Kidney epithelial cell (primary cell): ENCODE results near the gene GATB. TPM values are rescaled to one million over a fixed set of nuclear protein-coding genes. Genes with fewer than 3 reads are reported as not detected.

Source experiments
- DNase-seq: peaks from one replicate; pipeline ENCODE4 v3.0.0-alpha.2; 2010; ENCODE audit warnings: low read depth
- H3K27me3 ChIP-seq: 2 replicates; pipeline ENCODE4 v1.6.0; 2011; ENCODE audit warnings: low read length; ENCODE audit not compliant: control insufficient read depth, insufficient read depth
- H3K36me3 ChIP-seq: 2 replicates; pipeline ENCODE4 v1.5.1; 2011; ENCODE audit warnings: low read length; ENCODE audit not compliant: control insufficient read depth, insufficient read depth
- H3K4me3 ChIP-seq: 2 replicates; pipeline ENCODE4 v1.5.1; 2011; ENCODE audit warnings: low read depth, mild to moderate bottlenecking, control low read depth, low read length
- total RNA-seq: library from RNA; depleted of rRNA; stranded (reverse); fragments of >200 nt; gene quantifications from 2 replicates; pipeline ENCODE4 v1.2.3, GENCODE V29; 2015
- TF ChIP-seq, protein P1 (sequence below): IDR thresholded peaks from 2 replicates; pipeline ENCODE4 v1.5.1; 2011; ENCODE audit warnings: mild to moderate bottlenecking, moderate library complexity, low read length, control low read depth, inconsistent platforms; ENCODE audit not compliant: insufficient read depth, poor library complexity, severe bottlenecking

The GATB gene
- total RNA-seq, 1 donor from 2014 or later, result 39.4 TPM

GRCh38 chr4:151661873-151662272, 98.9 kb downstream of the GATB start:
- no peaks in the 10 kb centered on the region for H3K36me3 ChIP-seq
- TF ChIP-seq, protein P1, sequence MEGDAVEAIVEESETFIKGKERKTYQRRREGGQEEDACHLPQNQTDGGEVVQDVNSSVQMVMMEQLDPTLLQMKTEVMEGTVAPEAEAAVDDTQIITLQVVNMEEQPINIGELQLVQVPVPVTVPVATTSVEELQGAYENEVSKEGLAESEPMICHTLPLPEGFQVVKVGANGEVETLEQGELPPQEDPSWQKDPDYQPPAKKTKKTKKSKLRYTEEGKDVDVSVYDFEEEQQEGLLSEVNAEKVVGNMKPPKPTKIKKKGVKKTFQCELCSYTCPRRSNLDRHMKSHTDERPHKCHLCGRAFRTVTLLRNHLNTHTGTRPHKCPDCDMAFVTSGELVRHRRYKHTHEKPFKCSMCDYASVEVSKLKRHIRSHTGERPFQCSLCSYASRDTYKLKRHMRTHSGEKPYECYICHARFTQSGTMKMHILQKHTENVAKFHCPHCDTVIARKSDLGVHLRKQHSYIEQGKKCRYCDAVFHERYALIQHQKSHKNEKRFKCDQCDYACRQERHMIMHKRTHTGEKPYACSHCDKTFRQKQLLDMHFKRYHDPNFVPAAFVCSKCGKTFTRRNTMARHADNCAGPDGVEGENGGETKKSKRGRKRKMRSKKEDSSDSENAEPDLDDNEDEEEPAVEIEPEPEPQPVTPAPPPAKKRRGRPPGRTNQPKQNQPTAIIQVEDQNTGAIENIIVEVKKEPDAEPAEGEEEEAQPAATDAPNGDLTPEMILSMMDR, result no peak

DNA sequence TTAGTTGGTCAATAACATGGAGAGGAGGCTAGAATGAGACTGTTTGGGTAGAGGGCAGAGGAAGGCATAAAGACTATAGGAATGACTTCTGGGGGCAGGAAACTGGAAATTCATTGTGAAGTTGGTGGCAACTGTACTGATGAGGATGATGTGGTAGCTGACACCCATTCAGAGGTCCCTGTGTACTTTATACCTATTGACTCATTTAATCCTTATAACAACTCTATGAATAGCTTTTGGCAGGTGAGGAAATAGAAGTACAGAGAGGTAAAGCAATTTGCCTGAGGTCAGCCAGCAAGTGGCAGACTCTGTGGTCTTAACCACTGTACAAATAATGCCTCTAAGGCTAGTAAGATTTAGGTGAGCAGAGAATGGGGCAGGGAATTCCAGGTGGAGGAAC, 100.1 kb downstream of the GATB start:
- H3K4me3 ChIP-seq, result no peak overlapping the region
- H3K36me3 ChIP-seq, result no peaks in the 10 kb centered on the region
- TF ChIP-seq, protein P1, result no peak
- H3K27me3 ChIP-seq, result no peaks in the 10 kb centered on the region
- no peak for DNase-seq

More at GRCh38 chr4:151661873-151662272, 98.9 kb downstream of the GATB start:
- H3K27me3 ChIP-seq, result no peaks in the 10 kb centered on the region
- no peak overlapping the region for H3K4me3 ChIP-seq
- DNase-seq, result no peak

DNA sequence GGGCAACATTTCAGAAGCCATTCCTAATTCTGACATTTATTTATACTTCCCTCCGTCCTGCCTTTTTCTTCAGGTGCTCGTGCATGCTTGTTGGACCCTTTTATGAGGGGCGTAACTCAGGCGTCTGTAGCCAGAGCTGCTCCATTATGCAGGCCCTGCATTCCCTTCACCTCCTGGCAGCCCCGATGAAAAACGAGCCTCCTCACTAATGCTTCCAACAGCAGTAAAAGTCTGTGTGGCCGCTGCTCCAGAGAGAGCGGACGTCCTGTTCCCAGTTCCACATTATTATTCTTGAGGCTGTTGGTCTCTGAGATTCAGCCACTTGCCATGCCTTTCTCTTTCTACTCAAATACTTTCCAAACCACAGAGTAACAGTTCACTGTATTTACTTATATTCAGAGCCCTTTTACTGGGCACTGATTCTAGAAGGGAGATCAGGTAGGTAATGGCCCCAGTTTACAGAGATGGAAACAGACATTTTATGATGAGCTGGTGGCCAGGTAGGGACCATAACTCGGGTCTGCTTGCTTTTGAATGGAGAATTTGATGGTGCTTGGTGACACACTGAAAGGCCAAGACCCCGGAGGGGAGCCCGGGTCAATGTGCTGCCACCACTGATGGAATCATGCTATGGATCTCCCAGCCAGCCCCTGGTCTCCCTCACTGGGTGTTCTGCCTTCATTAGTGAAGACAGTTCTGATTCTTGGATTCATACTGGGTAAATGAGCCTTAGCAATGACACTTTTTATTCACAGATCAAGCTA, 101.0 kb downstream of the GATB start:
- no peak for DNase-seq
- Histone ChIP-seq H3K27me3 (no peaks in the 10 kb centered on the region), H3K4me3 (no peak overlapping the region), H3K36me3 (no peaks in the 10 kb centered on the region)
- TF ChIP-seq, protein P1, result no peak

DNA sequence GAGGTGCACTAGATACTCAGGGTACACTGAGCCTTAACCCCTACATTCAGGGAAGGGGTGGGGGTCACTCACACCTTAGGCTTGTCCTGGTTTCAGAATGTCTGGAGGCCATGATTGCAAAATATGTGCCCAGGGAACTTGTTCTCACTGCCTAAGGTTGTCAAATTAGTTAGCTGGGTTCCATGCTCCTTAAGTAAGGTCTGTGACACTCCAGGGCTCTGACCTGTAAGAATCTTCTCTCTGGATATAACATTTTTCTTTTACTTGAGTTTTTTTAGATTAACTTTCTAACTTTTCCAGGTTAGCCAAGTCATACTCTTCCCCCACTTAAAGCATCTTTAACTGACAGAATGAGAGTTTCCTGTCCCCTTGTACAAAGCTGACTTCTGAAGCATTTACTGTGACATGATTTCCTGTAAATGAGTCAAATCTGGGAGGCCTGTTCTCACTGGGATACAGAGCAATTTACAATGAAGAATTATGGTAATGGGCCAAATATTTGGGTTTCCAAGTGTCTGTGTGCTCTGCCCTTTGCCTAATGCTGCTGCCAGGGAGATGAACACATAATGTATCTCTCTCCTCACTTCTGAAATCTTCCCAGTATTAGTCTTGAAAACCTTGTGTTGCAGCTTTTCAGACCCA, 101.7 kb downstream of the GATB start:
- no peak for DNase-seq
- no peak overlapping the region for H3K4me3 ChIP-seq
- TF ChIP-seq, protein P1, result no peak
- H3K36me3 ChIP-seq, result no peaks in the 10 kb centered on the region
- H3K27me3 ChIP-seq, result no peaks in the 10 kb centered on the region

DNA sequence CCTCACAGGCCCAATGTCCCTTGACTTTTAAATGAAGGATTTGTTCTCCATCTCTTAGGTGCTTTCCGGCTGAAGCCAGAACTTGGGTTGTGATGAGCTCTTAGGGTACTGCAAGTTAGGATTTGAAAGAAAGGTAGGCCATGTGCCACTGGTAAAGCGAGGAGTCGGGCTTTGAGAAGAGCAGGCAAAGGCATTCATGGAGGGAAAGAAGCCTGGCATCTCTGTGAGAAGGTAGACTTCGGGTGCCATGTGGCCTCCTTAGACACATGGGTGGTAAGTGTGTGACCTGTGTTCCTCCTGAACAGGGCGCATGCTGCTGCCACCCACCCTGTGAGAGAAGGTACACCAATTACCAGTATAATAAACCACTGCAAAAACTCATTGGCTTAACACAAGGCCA, 102.9 kb downstream of the GATB start:
- Histone ChIP-seq H3K4me3 (no peak overlapping the region), H3K27me3 (no peaks in the 10 kb centered on the region), H3K36me3 (no peaks in the 10 kb centered on the region)
- no peak for DNase-seq
- TF ChIP-seq, protein P1, result no peak
